Measurements from ENCODE around the gene DIP2C. TPM values are rescaled to one million over a fixed set of nuclear protein-coding genes. Genes with fewer than 3 reads are reported as not detected.
A peak's percentile ranks its signal among the peaks of the same experiment; 100 is the strongest.

The DIP2C gene
- total RNA-seq, 2 donors from 2014 or later: 13.0 to 13.7 TPM

GRCh38 chr10:232878-233277, 456.6 kb downstream of the DIP2C start:
- H3K4me3 ChIP-seq (ENCODE audit: low read length): no peak overlapping the region
- DNase-seq: no peak
- no peaks in the 10 kb centered on the region for H3K27me3 ChIP-seq (ENCODE audit: control insufficient read depth, insufficient read depth, low read length, poor library complexity, severe bottlenecking)
- H3K4me1 ChIP-seq (ENCODE audit: control insufficient read depth, insufficient read depth, low read length): no peaks in the 10 kb centered on the region
- H3K9ac ChIP-seq (ENCODE audit: extremely low read depth, low read length, poor library complexity, severe bottlenecking): no peak overlapping the region
- H3K4me1 Mint-ChIP-seq: no peaks in the 10 kb centered on the region
- no peak overlapping the region for H3K4me3 Mint-ChIP-seq
- H3K36me3 ChIP-seq (ENCODE audit: control insufficient read depth, insufficient read depth, low read length): peaks cover 6% of the 10 kb centered on the region
- peaks cover 8% of the 10 kb centered on the region for H3K36me3 Mint-ChIP-seq (ENCODE audit: low read depth)
- H3K27ac ChIP-seq (ENCODE audit: low read depth, low read length): no peak overlapping the region
- H3K27ac Mint-ChIP-seq: no peak overlapping the region
- no peaks in the 10 kb centered on the region for H3K27me3 Mint-ChIP-seq (ENCODE audit: insufficient read depth)
- H3K9me3 Mint-ChIP-seq: no peaks in the 10 kb centered on the region
- 86 to 97% methylated on average over 10 to 11 of the region's 11 CpGs for WGBS, 2 experiments (ENCODE audit: insufficient coverage in 1 of 2, insufficient read length in 1 of 2)
- H3K9me3 ChIP-seq (ENCODE audit: control insufficient read depth, low read length): no peaks in the 10 kb centered on the region
- no peak for TF ChIP-seq CTCF (conservative IDR thresholded peaks at IDR 0.05)

- Mint-ChIP-seq H3K36me3 (ENCODE audit: low read depth) (peaks cover 8% of the 10 kb centered on the region), H3K4me1 (no peaks in the 10 kb centered on the region), H3K27me3 (ENCODE audit: insufficient read depth) (no peaks in the 10 kb centered on the region), H3K9me3 (no peaks in the 10 kb centered on the region), H3K27ac (no peak overlapping the region), H3K4me3 (no peak overlapping the region)
- H3K27me3 ChIP-seq (ENCODE audit: control insufficient read depth, insufficient read depth, low read length, poor library complexity, severe bottlenecking): no peaks in the 10 kb centered on the region
- WGBS, 2 experiments (ENCODE audit: insufficient coverage in 1 of 2, insufficient read length in 1 of 2): 93 to 94% methylated on average over 3 of the region's 3 CpGs
- DNase-seq: no peak
- no peak overlapping the region for H3K9ac ChIP-seq (ENCODE audit: extremely low read depth, low read length, poor library complexity, severe bottlenecking)
- H3K4me1 ChIP-seq (ENCODE audit: control insufficient read depth, insufficient read depth, low read length): no peaks in the 10 kb centered on the region
- H3K36me3 ChIP-seq (ENCODE audit: control insufficient read depth, insufficient read depth, low read length): no peaks in the 10 kb centered on the region
- no peak overlapping the region for H3K4me3 ChIP-seq (ENCODE audit: low read length)
- H3K9me3 ChIP-seq (ENCODE audit: control insufficient read depth, low read length): no peaks in the 10 kb centered on the region
- TF ChIP-seq CTCF (conservative IDR thresholded peaks at IDR 0.05): no peak
- no peak overlapping the region for H3K27ac ChIP-seq (ENCODE audit: low read depth, low read length)
Measured at GRCh38 chr10:232061-232460, 457.4 kb downstream of the DIP2C start.

- Mint-ChIP-seq H3K4me3 (no peak overlapping the region), H3K27me3 (ENCODE audit: insufficient read depth) (no peaks in the 10 kb centered on the region), H3K9me3 (no peaks in the 10 kb centered on the region), H3K4me1 (no peaks in the 10 kb centered on the region), H3K27ac (no peak overlapping the region), H3K36me3 (ENCODE audit: low read depth) (no peaks in the 10 kb centered on the region)
- Histone ChIP-seq H3K27ac (ENCODE audit: low read depth, low read length) (no peak overlapping the region), H3K4me3 (ENCODE audit: low read length) (no peak overlapping the region), H3K9me3 (ENCODE audit: control insufficient read depth, low read length) (no peaks in the 10 kb centered on the region), H3K9ac (ENCODE audit: extremely low read depth, low read length, poor library complexity, severe bottlenecking) (no peak overlapping the region), H3K27me3 (ENCODE audit: control insufficient read depth, insufficient read depth, low read length, poor library complexity, severe bottlenecking) (no peaks in the 10 kb centered on the region), H3K4me1 (ENCODE audit: control insufficient read depth, insufficient read depth, low read length) (no peaks in the 10 kb centered on the region), H3K36me3 (ENCODE audit: control insufficient read depth, insufficient read depth, low read length) (no peaks in the 10 kb centered on the region)
- 76 to 86% methylated on average over 7 to 9 of the region's 9 CpGs for WGBS, 2 experiments (ENCODE audit: insufficient coverage in 1 of 2, insufficient read length in 1 of 2)
- TF ChIP-seq CTCF (conservative IDR thresholded peaks at IDR 0.05): peak; percentile 81
- no peak for DNase-seq
Measured at GRCh38 chr10:230758-231157, 458.7 kb downstream of the DIP2C start.
